Adrenal gland (tissue), 12 donors: ENCODE results near the gene SULF2. TPM values are rescaled to one million over a fixed set of nuclear protein-coding genes. Genes with fewer than 3 reads are reported as not detected.

Source experiments
- DNase-seq, 7 donors: peaks; one replicate each; pipeline ENCODE4 v3.0.0-alpha.2; 2019 to 2020
- H3K27ac ChIP-seq, 5 donors: fragments of 200-600 bp; sonication (generic) in 4 of 5; 1 replicate in 3 of 5; 2 replicates in 2 of 5; pipeline versions ENCODE4 v1.5.1 to v1.8.0; 2016 to 2020; ENCODE audit warnings: mild to moderate bottlenecking in 1 of 5
- H3K27me3 ChIP-seq: fragments of 200-600 bp; 2 replicates; pipeline ENCODE4 v1.8.0; 2021
- H3K36me3 ChIP-seq, 2 donors: fragments of 200-600 bp; replicated peaks in 1 of 2; 1 replicate in 1 of 2; 2 replicates in 1 of 2; pipeline versions ENCODE4 v1.5.1 to v1.8.0; 2018 to 2022
- H3K4me1 ChIP-seq, 2 donors: fragments of 200-600 bp; replicated peaks in 1 of 2; 1 replicate in 1 of 2; 2 replicates in 1 of 2; pipeline versions ENCODE4 v1.5.1 to v1.8.0; 2018 to 2021
- H3K4me3 ChIP-seq, 4 donors: fragments of 200-600 bp; sonication (generic) in 3 of 4; one replicate each; pipeline ENCODE4 v1.5.1; 2016 to 2018
- H3K9me3 ChIP-seq, 3 donors: fragments of 200-600 bp; sonication (generic) in 1 of 3; replicated peaks in 1 of 3; 1 replicate in 2 of 3; 2 replicates in 1 of 3; pipeline versions ENCODE4 v1.5.1 to v1.8.0; 2016 to 2021
- CTCF ChIP-seq, 6 experiments: fragments of 450-650 bp in 4 of 6; fragments of 200-600 bp in 2 of 6; sonication (generic) in 1 of 6; IDR thresholded peaks; 1 replicate in 5 of 6; 2 replicates in 1 of 6; pipeline versions ENCODE4 v1.5.1 to v1.8.0; 2016 to 2021; ENCODE audit warnings: antibody characterized with exemption in 6 of 6, mild to moderate bottlenecking in 2 of 6, moderate library complexity in 1 of 6
- POLR2A ChIP-seq, 2 donors: fragments of 450-650 bp; IDR thresholded peaks; one replicate each; pipeline ENCODE4 v1.6.1; 2017; ENCODE audit warnings: antibody characterized with exemption in 2 of 2, mild to moderate bottlenecking in 2 of 2, moderate library complexity in 1 of 2
- whole genome bisulfite sequencing, 4 donors: extraction: QIAGEN DNeasy Blood & Tissue Kit in 2 of 4; methylation state at CpG; one replicate each; pipeline versions ENCODE4 v1.1.5 to v1.1.7; 2013 to 2017; 5-methylcytosine and 5-hydroxymethylcytosine counted together
- intact Hi-C, 2 donors: fragments of 100-400 bp; cut with DNase I; formaldehyde crosslinking; loops; one replicate each; pipeline versions ENCODE4 v1.14.1 to v1.15.0; 2022 to 2023
- polyA plus RNA-seq, 3 donors: library from polyadenylated mRNA; stranded (reverse); fragments of 200-250 nt in 2 of 3; fragments of 350-450 nt in 1 of 3; fragmentation: Illumina TruSeq in 1 of 3; extraction: RNeasy Lipid Tissue Mini Kit (QIAGEN cat#74804) in 1 of 3; gene quantifications; one replicate each; pipeline ENCODE4 v1.2.3, GENCODE V29; 2013 to 2014
- total RNA-seq, 9 donors: library from RNA; depleted of rRNA in 4 of 9; stranded (reverse); fragments of >200 nt in 4 of 9; fragments of 120-200 nt in 1 of 9; fragmentation: NEBNext Ultra II Directional in 1 of 9; extraction: Animal tissue kit (Norgen Biotek cat#: 25700) in 1 of 9; gene quantifications; one replicate each; pipeline versions ENCODE4 v1.1.0 to v1.2.4, GENCODE V29; 2013 to 2023
- donor health status: healthy with polysubstance abuse.
- donor health status: Bipolar disorder and iron deficiency.
- donor health status: DM: yes; HTN: yes; CAD: no.
- donor health status: DM: no; HTN: no; CAD: no.
- donor health status: DM: no; HTN: no; CAD: no.
- donor health status: DM: yes; HTN: yes; CAD: no.

The SULF2 gene
- total and polyA plus RNA-seq, 12 donors, result 13.5 to 42.5 (median 25.6) TPM

- Histone ChIP-seq H3K36me3 (no peaks in the 10 kb centered on the region), H3K4me3 (no peak overlapping the region), H3K9me3 (no peaks in the 10 kb centered on the region), H3K27me3 (no peaks in the 10 kb centered on the region), H3K4me1 (no peaks in the 10 kb centered on the region), H3K27ac (no peak overlapping the region)
- TF ChIP-seq POLR2A (IDR thresholded peaks at IDR 0.05) (no peak), CTCF (IDR thresholded peaks at IDR 0.05) (no peak)
- no peak for DNase-seq
- WGBS, 4 donors, result 91 to 98% (median 96%) methylated on average over 4 of the region's 4 CpGs
- intact Hi-C loops, result no loop called here
Measured at GRCh38 chr20:47744803-47745202, 40.5 kb downstream of the SULF2 start.

- no peak overlapping the region for H3K27ac ChIP-seq
- TF ChIP-seq POLR2A (IDR thresholded peaks at IDR 0.05), result no peak
- no peak for TF ChIP-seq CTCF (IDR thresholded peaks at IDR 0.05)
- H3K4me1 ChIP-seq, result no peaks in the 10 kb centered on the region
- intact Hi-C loops, result no loop called here
- H3K4me3 ChIP-seq, result no peak overlapping the region
- no peaks in the 10 kb centered on the region for H3K27me3 ChIP-seq
- no peak for DNase-seq
- no peaks in the 10 kb centered on the region for H3K9me3 ChIP-seq
- WGBS, 4 donors, result 95 to 97% (median 96%) methylated on average over 7 of the region's 7 CpGs
- no peaks in the 10 kb centered on the region for H3K36me3 ChIP-seq
Measured at GRCh38 chr20:47743671-47744070, 41.6 kb downstream of the SULF2 start.

GRCh38 chr20:47741669-47742608, 43.3 kb downstream of the SULF2 start:
- DNase-seq, result no peak
- WGBS, 4 donors, result 74 to 89% (median 82%) methylated on average over 19 to 22 of the region's 22 CpGs
- H3K4me1 ChIP-seq, result no peaks in the 10 kb centered on the region
- H3K27ac ChIP-seq, result no peak overlapping the region
- no peak overlapping the region for H3K4me3 ChIP-seq
- H3K36me3 ChIP-seq, result no peaks in the 10 kb centered on the region
- H3K9me3 ChIP-seq, result no peaks in the 10 kb centered on the region
- TF ChIP-seq CTCF (IDR thresholded peaks at IDR 0.05), result no peak
- TF ChIP-seq POLR2A (IDR thresholded peaks at IDR 0.05), result no peak
- intact Hi-C loops, result no loop called here
- H3K27me3 ChIP-seq, result no peaks in the 10 kb centered on the region

GRCh38 chr20:47740862-47741184, 44.5 kb downstream of the SULF2 start:
- WGBS, 4 donors, result 62 to 73% (median 67%) methylated on average over 11 of the region's 11 CpGs
- H3K27ac ChIP-seq, result no peak overlapping the region
- intact Hi-C loops, result no loop called here
- no peaks in the 10 kb centered on the region for H3K27me3 ChIP-seq
- no peak for TF ChIP-seq POLR2A (IDR thresholded peaks at IDR 0.05)
- no peak for TF ChIP-seq CTCF (IDR thresholded peaks at IDR 0.05)
- no peak overlapping the region for H3K4me3 ChIP-seq
- no peaks in the 10 kb centered on the region for H3K9me3 ChIP-seq
- H3K4me1 ChIP-seq, result no peaks in the 10 kb centered on the region
- H3K36me3 ChIP-seq, result no peaks in the 10 kb centered on the region
- peak in 1 of 7 donors; percentile 56 for DNase-seq
